Pancreas (tissue), 10 donors: ENCODE results near the gene PCNT. TPM values are rescaled to one million over a fixed set of nuclear protein-coding genes. Genes with fewer than 3 reads are reported as not detected.

Experiments used
- ATAC-seq, 4 donors: fragments of 200-7000 bp; cut with Tn5 transposase; one replicate each; pipeline versions ENCODE4 v1.8.0 to v1.9.1; 2020; ENCODE audit warnings: mild to moderate bottlenecking in 4 of 4, moderate library complexity in 4 of 4
- DNase-seq, 6 donors: peaks; one replicate each; pipeline ENCODE4 v3.0.0-alpha.2; 2020
- FAIRE-seq: peaks from 2 replicates; lab custom pipeline; 2012; peaks lifted over from hg19 to GRCh38; lab: Jason Lieb, UNC
- H3K27ac ChIP-seq, 4 donors: fragments of 200-600 bp; sonication (generic); 1 replicate in 3 of 4; 2 replicates in 1 of 4; pipeline versions ENCODE4 v1.5.0 to v1.8.0; 2020
- H3K27me3 ChIP-seq, 4 donors: fragments of 200-600 bp; one replicate each; pipeline ENCODE4 v1.8.0; 2021
- H3K36me3 ChIP-seq, 3 donors: fragments of 200-600 bp; sonication (generic) in 1 of 3; one replicate each; pipeline versions ENCODE4 v1.5.0 to v1.8.0; 2020 to 2021
- H3K4me1 ChIP-seq, 3 donors: fragments of 200-600 bp; one replicate each; pipeline ENCODE4 v1.8.0; 2021
- H3K4me3 ChIP-seq, 4 donors: fragments of 200-600 bp; sonication (generic) in 2 of 4; one replicate each; pipeline versions ENCODE4 v1.5.0 to v1.8.0; 2020 to 2021
- H3K9me3 ChIP-seq, 4 donors: fragments of 200-600 bp; one replicate each; pipeline ENCODE4 v1.8.0; 2021
- WGBS, 2 donors: extraction: QIAGEN DNeasy Blood & Tissue Kit; methylation state at CpG; one replicate each; pipeline ENCODE4 v1.1.7; 2013; 5-methylcytosine and 5-hydroxymethylcytosine counted together
- intact Hi-C, 3 donors: fragments of 100-400 bp; cut with DNase I; formaldehyde crosslinking; loops; one replicate each; pipeline versions ENCODE4 v1.11.1 to v1.14.2; 2022
- polyA plus RNA-seq, 2 donors: library from polyadenylated mRNA; stranded (reverse); fragments of 200-250 nt; gene quantifications; one replicate each; pipeline ENCODE4 v1.2.3, GENCODE V29; 2013
- total RNA-seq, 6 donors: library from RNA; stranded (reverse); fragmentation: NEBNext Ultra II Directional in 4 of 6; extraction: Animal tissue kit (Norgen Biotek cat#: 25700) in 4 of 6; gene quantifications; one replicate each; pipeline versions ENCODE4 v1.2.1 to v1.2.4, GENCODE V29; 2021 to 2023
- TF ChIP-seq, protein P1 (sequence below), 4 donors: fragments of 200-600 bp; sonication (generic) in 3 of 4; IDR thresholded peaks; one replicate each; pipeline versions ENCODE4 v1.5.0 to v1.8.0; 2021; ENCODE audit warnings: antibody characterized with exemption in 4 of 4
- donor health status: healthy with polysubstance abuse.
- donor health status: DM: no; HTN: no; CAD: no; lungs with moderate emphysema.
- donor health status: DM: no; HTN: no; CAD: no.
- donor health status: control.
- donor health status: control.
- donor health status: Bipolar disorder and iron deficiency.
- donor health status: DM: yes; HTN: yes; CAD: no.
- donor health status: DM: no; HTN: no; CAD: no.
- donor health status: DM: no; HTN: no; CAD: no.
- donor health status: DM: yes; HTN: yes; CAD: no.

Gene PCNT
- total and polyA plus RNA-seq, 8 donors: 8.1 to 15.5 (median 12.1) TPM

DNA sequence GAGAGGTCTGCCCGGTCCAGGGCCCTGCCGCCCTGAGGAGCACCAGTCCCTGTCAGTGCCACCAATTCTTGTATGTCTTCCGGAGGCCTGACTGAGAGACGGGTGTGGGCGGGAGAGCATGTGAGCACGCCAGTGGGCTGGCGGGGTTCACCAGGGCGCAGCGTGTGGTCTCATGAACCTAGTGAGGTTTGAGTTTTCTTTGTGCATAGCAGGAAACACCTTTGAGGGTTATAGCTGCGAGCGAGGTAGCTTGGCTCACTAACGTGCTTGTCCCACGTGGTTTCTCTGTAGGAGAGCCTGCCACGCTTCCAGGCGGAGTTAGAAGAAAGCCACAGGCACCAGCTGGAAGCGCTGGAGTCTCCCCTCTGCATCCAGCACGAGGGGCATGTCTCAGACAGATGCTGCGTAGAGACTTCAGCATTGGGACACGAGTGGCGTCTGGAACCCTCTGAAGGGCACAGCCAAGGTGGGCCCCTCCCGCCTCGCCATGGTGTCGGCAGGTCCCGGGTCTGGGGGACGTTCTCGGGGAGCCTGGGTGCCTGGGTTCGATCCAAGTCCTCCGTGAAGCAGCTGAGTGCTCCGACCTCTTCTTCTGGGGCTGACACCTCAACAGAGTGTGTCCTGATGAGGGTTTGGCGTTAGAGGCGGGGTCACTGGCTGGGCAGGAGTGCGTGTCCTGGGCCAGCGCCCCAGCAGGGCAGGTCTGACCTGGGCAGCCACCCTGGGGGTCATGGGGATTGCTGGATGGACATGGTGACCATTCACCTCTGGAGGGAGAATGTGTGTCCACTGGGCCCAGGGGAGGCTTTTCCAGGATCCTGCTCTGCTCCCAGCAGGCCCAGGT is 31.4 kb downstream of the PCNT start:
- Histone ChIP-seq H3K27me3 (no peaks in the 10 kb centered on the region), H3K4me1 (no peaks in the 10 kb centered on the region), H3K36me3 (peaks cover 3 to 26% (median 8%) of the 10 kb centered on the region in 3 donors), H3K27ac (no peak overlapping the region), H3K4me3 (no peak overlapping the region), H3K9me3 (no peaks in the 10 kb centered on the region)
- 93 to 96% methylated on average over 33 of the region's 33 CpGs for WGBS, 2 donors
- intact Hi-C loops: no loop called here
- FAIRE-seq (no peak), ATAC-seq (no peak), DNase-seq (no peak)
- TF ChIP-seq, protein P1, sequence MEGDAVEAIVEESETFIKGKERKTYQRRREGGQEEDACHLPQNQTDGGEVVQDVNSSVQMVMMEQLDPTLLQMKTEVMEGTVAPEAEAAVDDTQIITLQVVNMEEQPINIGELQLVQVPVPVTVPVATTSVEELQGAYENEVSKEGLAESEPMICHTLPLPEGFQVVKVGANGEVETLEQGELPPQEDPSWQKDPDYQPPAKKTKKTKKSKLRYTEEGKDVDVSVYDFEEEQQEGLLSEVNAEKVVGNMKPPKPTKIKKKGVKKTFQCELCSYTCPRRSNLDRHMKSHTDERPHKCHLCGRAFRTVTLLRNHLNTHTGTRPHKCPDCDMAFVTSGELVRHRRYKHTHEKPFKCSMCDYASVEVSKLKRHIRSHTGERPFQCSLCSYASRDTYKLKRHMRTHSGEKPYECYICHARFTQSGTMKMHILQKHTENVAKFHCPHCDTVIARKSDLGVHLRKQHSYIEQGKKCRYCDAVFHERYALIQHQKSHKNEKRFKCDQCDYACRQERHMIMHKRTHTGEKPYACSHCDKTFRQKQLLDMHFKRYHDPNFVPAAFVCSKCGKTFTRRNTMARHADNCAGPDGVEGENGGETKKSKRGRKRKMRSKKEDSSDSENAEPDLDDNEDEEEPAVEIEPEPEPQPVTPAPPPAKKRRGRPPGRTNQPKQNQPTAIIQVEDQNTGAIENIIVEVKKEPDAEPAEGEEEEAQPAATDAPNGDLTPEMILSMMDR (IDR thresholded peaks at IDR 0.05): no peak

DNA sequence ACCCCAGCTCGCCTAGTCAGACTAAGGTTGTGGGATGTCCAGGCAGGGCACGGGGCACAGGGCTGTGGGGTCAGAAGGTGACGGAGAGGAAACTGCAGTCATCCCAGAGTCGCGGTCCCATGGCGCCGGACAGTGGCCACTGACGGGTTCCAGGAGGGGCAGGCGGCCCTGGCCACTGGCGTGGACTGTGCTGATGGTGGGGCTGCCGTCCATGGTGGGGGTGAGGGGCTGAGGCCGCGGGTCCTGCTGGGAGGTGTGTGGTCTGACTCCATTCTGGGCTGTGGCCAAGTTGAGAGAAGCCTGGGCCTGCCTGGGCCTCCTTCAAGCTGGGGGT is 32.0 kb downstream of the PCNT start:
- 96% methylated on average over 11 to 13 of the region's 13 CpGs for WGBS, 2 donors
- intact Hi-C loops: no loop called here
- no peak for ATAC-seq
- H3K27ac ChIP-seq: no peak overlapping the region
- peak in 1 of 6 donors; percentile 18 for DNase-seq
- peaks cover 2 to 20% (median 3%) of the 10 kb centered on the region in 3 donors for H3K36me3 ChIP-seq
- TF ChIP-seq, protein P1 (IDR thresholded peaks at IDR 0.05): no peak
- FAIRE-seq: no peak
- H3K9me3 ChIP-seq: no peaks in the 10 kb centered on the region
- no peaks in the 10 kb centered on the region for H3K27me3 ChIP-seq
- no peaks in the 10 kb centered on the region for H3K4me1 ChIP-seq
- H3K4me3 ChIP-seq: no peak overlapping the region

DNA sequence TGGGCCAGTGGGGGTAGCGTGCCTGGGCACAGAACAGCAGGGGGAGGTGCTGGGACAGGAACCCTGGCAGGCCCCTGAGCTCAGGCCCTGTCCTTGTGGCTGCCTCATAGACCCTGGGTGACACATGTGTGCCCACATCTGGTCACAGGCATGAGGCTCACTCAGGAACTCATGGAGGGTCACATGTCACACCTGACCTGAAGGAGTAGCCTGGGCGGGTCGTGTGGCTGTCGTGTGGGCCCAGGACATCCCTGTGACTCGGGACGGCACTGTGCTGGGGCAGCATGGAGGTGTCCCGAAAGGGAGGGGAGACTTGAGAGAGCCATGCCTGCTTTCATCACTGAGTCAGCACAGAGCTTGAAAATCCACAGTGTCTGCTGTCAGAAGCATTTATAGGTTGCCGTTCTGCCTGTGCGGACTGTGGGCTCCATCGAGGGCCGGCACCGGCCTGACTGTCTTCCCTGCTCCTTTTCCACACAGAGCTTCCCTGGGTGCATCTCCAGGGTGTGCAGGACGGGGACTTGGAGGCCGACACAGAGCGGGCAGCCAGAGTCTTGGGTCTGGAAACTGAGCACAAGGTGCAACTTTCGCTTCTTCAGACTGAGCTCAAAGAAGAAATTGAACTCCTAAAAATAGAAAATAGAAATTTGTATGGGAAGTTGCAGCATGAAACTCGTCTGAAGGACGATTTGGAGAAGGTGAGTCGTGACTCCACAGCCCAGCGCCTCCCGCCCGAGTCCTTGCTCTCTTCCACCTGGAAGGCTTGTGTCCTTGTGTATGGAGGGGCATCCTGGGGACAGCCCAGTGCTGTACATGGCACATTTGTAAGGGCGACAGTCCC is 32.8 kb downstream of the PCNT start:
- H3K9me3 ChIP-seq: no peaks in the 10 kb centered on the region
- H3K27ac ChIP-seq: no peak overlapping the region
- ATAC-seq: no peak
- intact Hi-C loops: no loop called here
- TF ChIP-seq, protein P1 (IDR thresholded peaks at IDR 0.05): no peak
- DNase-seq: no peak
- H3K36me3 ChIP-seq: peaks cover 0 to 19% (median 3%) of the 10 kb centered on the region in 3 donors
- H3K27me3 ChIP-seq: no peaks in the 10 kb centered on the region
- H3K4me3 ChIP-seq: no peak overlapping the region
- 91 to 92% methylated on average over 23 of the region's 23 CpGs for WGBS, 2 donors
- H3K4me1 ChIP-seq: no peaks in the 10 kb centered on the region
- FAIRE-seq: no peak

DNA sequence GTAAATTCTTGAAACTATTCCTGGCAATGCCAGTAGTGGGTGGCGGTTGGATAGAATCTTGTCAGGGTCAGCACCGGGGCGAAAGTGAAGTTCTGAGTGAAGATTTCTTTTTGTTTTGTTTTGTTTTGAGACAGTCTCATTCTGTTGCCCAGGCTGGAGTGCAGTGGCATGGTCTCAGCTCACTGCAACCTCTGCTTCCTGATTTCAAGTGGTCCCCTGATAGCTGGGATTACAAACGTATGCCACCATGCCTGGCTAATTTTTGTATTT is 33.3 kb downstream of the PCNT start:
- no peaks in the 10 kb centered on the region for H3K27me3 ChIP-seq
- no peaks in the 10 kb centered on the region for H3K4me1 ChIP-seq
- H3K36me3 ChIP-seq: peaks cover 0 to 19% (median 3%) of the 10 kb centered on the region in 3 donors
- FAIRE-seq: no peak
- intact Hi-C loops: no loop called here
- H3K4me3 ChIP-seq: no peak overlapping the region
- no peak for ATAC-seq
- TF ChIP-seq, protein P1 (IDR thresholded peaks at IDR 0.05): no peak
- no peak for DNase-seq
- H3K27ac ChIP-seq: no peak overlapping the region
- no peaks in the 10 kb centered on the region for H3K9me3 ChIP-seq
- WGBS, 2 donors: 89 to 91% methylated on average over 4 of the region's 4 CpGs
